ENCODE results near the gene TTBK2.
A peak's percentile ranks its signal among the peaks of the same experiment; 100 is the strongest.

The TTBK2 gene

DNA sequence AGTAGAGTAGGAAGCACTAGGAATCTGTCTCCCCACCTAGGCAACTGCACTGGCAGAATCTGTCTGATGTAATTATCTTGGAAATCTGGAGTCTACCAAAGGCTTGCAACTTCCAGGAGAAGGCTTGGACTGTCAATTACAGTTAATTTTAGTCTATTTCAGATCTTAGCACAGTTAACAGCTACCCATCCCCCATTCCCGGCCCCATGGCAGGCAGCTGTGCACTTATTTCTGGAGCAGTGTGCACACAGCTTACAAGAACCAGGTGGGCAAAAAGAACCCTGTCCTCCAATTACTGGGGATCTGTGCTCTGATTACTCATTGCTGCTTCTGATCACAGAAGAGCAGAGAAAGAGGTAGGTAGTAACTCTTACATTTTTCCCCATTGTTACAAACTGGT is 171.3 kb downstream of the TTBK2 start:
- no peak overlapping the region for H3K27ac ChIP-seq (ENCODE audit: low read depth, low read length)
- H3K36me3 ChIP-seq (ENCODE audit: insufficient read depth, low read length), result peaks cover 24% of the 10 kb centered on the region
- H3K27me3 ChIP-seq (ENCODE audit: control insufficient read depth in 1 of 2, insufficient read depth in 2 of 2, low read length in 2 of 2), result no peaks in the 10 kb centered on the region
- no peak overlapping the region for H3K9ac ChIP-seq (ENCODE audit: low read length)
- H3K4me1 ChIP-seq (ENCODE audit: insufficient read depth, low read length), result no peaks in the 10 kb centered on the region
- no peaks in the 10 kb centered on the region for H3K9me3 ChIP-seq (ENCODE audit: low read length)
- H3K4me3 ChIP-seq (ENCODE audit: low read depth in 1 of 2, low read length in 2 of 2), result no peak overlapping the region

DNA sequence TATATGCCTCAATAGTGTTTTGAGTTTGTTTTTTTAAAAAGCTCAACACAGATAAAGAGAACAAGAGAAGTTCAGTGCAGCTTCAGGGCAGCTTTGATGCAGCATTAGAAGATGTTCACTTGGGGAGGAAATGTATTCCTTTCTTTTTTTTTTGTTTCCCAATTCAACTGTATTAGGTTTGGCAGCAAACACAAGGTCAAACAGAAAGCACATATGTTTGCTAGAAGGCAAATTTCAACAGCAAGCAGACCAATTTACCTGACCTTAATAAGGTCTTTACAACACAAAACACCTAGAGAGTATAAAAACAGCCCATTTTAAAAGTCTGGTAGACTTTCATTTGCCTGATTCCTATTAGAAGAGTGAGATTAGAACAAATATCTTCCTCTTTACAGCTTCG is 176.4 kb downstream of the TTBK2 start:
- Histone ChIP-seq H3K9ac (ENCODE audit: low read length) (no peak overlapping the region), H3K36me3 (ENCODE audit: insufficient read depth, low read length) (peaks cover 12% of the 10 kb centered on the region), H3K4me1 (ENCODE audit: insufficient read depth, low read length) (no peaks in the 10 kb centered on the region)

DNA sequence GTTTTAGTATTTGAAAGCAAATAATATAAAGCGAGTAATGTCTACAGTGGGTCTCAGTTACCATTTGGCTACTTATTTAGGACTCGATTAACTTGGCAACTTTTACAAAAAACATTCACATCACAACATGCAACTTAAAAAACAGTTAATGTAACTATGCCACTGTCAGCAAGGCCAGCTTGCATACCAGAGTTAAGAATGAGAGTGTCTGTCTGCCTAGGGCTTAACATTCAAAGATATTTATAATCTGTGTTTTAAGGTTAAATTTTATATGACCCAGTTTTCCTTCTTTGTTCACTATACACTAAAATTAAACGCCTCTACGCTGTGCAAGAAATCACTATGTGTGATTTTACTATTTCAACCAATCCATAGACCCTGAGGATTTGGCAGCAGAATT is 178.4 kb downstream of the TTBK2 start:
- no peaks in the 10 kb centered on the region for H3K9me3 ChIP-seq (ENCODE audit: low read length)
- no peak overlapping the region for H3K27ac ChIP-seq (ENCODE audit: low read depth, low read length)
- H3K27me3 ChIP-seq (ENCODE audit: control insufficient read depth in 1 of 2, insufficient read depth in 2 of 2, low read length in 2 of 2), result no peaks in the 10 kb centered on the region
- H3K9ac ChIP-seq (ENCODE audit: low read length), result no peak overlapping the region
- H3K4me3 ChIP-seq (ENCODE audit: low read depth in 1 of 2, low read length in 2 of 2), result no peak overlapping the region
- peaks cover 6% of the 10 kb centered on the region for H3K4me1 ChIP-seq (ENCODE audit: insufficient read depth, low read length)
- peaks cover 12% of the 10 kb centered on the region for H3K36me3 ChIP-seq (ENCODE audit: insufficient read depth, low read length)

More for the DNA sequence above, 176.4 kb downstream of the TTBK2 start:
- H3K9me3 ChIP-seq (ENCODE audit: low read length), result no peaks in the 10 kb centered on the region
- no peaks in the 10 kb centered on the region for H3K27me3 ChIP-seq (ENCODE audit: control insufficient read depth in 1 of 2, insufficient read depth in 2 of 2, low read length in 2 of 2)
- no peak overlapping the region for H3K4me3 ChIP-seq (ENCODE audit: low read depth in 1 of 2, low read length in 2 of 2)
- no peak overlapping the region for H3K27ac ChIP-seq (ENCODE audit: low read depth, low read length)

DNA sequence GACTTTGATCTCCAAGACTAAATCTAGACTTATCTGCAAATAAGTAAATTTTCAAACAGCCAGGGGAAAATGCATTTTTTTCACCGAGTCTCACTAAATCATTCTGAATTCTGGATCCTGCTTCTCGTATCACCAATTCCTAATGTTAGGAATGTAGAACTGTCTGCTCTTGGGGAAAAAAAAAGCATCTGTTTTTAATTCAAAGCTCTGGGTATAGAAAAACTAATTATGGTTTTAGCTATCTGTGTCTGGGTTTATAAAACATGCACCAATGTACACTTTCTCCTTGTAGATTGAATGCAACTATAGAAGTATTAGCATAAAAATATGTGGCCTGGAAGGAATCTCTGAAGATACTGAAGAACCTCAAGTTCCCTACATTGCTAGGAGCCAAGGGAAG is 178.9 kb downstream of the TTBK2 start:
- no peaks in the 10 kb centered on the region for H3K9me3 ChIP-seq (ENCODE audit: low read length)
- H3K4me1 ChIP-seq (ENCODE audit: insufficient read depth, low read length), result peaks cover 6% of the 10 kb centered on the region
- H3K4me3 ChIP-seq (ENCODE audit: low read depth in 1 of 2, low read length in 2 of 2), result no peak overlapping the region
- H3K9ac ChIP-seq (ENCODE audit: low read length), result no peak overlapping the region
- H3K27ac ChIP-seq (ENCODE audit: low read depth, low read length), result no peak overlapping the region
- peaks cover 12% of the 10 kb centered on the region for H3K36me3 ChIP-seq (ENCODE audit: insufficient read depth, low read length)
- no peaks in the 10 kb centered on the region for H3K27me3 ChIP-seq (ENCODE audit: control insufficient read depth in 1 of 2, insufficient read depth in 2 of 2, low read length in 2 of 2)

DNA sequence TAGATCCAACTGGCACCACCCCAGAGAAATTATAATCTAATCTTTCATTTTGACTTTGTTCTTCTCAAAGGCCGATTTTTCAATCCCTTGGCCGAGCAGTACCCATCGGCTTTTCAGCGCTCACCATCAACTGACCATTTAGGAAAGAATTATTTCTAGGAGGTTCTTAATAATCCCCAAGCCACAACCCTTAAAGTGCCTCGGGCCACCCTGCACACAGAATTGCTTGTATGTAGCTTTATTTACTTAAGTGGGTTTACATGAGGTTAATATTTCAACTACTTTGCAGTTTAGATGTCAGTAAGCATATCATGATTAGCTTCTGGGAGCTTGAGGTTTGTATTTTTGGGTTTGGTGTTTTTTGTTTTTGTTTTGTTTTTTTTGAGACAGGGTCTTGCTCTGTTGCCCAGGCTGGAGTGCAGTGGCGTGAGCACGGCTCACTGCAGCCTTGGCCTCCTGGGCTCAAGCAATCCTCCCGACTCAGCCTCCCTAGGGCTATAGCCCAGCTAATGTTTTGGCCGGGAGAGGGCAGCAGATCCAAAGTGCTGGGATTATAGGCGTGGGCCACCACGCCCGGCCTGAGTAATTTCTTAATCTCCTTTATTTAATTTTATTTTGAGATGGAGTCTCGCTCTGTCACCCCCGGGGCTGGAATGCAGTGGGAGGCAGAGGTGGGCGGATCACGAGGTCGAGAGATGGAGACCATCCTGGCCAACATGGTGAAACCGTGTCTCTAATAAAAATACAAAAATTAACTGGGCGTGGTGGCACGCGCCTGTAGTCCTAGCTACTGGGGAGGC is 182.8 kb downstream of the TTBK2 start:
- peaks cover 22% of the 10 kb centered on the region for H3K36me3 ChIP-seq (ENCODE audit: insufficient read depth, low read length)
- no peaks in the 10 kb centered on the region for H3K9me3 ChIP-seq (ENCODE audit: low read length)
- H3K9ac ChIP-seq (ENCODE audit: low read length), result peak overlapping the region; percentile 61
- H3K4me1 ChIP-seq (ENCODE audit: insufficient read depth, low read length), result peaks cover 21% of the 10 kb centered on the region
- H3K27ac ChIP-seq (ENCODE audit: low read depth, low read length), result peak overlapping the region; percentile 88
- H3K27me3 ChIP-seq (ENCODE audit: control insufficient read depth in 1 of 2, insufficient read depth in 2 of 2, low read length in 2 of 2), result no peaks in the 10 kb centered on the region
- H3K4me3 ChIP-seq (ENCODE audit: low read depth in 1 of 2, low read length in 2 of 2), result peak overlapping the region; percentile 37 to 73

DNA sequence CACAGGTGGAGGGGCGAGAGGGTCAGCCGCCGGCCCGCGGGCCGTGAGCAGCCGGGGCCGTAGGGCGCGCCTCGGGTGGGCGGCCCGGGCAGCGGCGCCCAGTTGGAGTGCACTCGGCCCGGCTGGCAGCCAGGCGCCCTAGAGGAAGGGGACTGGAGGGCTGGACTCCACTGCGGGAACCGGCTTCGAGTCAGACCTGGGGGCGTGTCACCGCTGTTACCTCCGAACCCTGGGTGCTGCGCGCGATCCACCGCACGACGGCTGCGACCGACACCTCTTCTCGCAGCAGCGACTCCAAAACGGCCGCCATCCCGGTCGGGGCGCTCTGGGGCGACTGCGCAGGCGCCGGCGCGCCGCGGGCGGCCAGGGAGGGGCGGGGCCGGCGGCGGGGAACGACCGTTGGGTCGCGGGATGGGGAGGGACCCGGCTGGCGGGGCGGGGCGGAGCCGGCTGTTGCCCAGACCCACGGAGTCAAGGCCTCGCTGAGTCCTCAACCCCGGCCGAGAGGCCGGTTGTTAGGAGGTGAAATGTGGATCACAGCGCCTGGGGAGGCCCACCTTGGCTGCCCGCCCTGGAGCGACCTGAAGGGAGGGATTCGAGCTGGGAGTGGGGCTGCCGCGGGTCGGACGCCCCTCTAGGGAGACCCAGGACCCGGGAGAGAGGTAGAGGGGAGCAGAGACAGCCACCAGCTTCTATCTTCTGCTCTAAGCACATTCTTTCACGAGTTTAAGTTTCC is 183.6 kb downstream of the TTBK2 start, which contains the start of gene CDAN1:
Gene CDAN1, minus strand, starts transcription at position 336 of the 736 bp plus-strand sequence. Its CDS starts 26 bp downstream, at position 310.
- Histone ChIP-seq H3K36me3 (ENCODE audit: insufficient read depth, low read length) (peaks cover 30% of the 10 kb centered on the region), H3K9ac (ENCODE audit: low read length) (peak within 1 kb of the TSS; percentile 61), H3K27me3 (ENCODE audit: control insufficient read depth in 1 of 2, insufficient read depth in 2 of 2, low read length in 2 of 2) (no peaks in the 10 kb centered on the region), H3K4me1 (ENCODE audit: insufficient read depth, low read length) (peaks cover 21% of the 10 kb centered on the region), H3K9me3 (ENCODE audit: low read length) (no peaks in the 10 kb centered on the region), H3K27ac (ENCODE audit: low read depth, low read length) (peak within 1 kb of the TSS; percentile 88), H3K4me3 (ENCODE audit: low read depth in 1 of 2, low read length in 2 of 2) (peak within 1 kb of the TSS; percentile 53 to 73)

DNA sequence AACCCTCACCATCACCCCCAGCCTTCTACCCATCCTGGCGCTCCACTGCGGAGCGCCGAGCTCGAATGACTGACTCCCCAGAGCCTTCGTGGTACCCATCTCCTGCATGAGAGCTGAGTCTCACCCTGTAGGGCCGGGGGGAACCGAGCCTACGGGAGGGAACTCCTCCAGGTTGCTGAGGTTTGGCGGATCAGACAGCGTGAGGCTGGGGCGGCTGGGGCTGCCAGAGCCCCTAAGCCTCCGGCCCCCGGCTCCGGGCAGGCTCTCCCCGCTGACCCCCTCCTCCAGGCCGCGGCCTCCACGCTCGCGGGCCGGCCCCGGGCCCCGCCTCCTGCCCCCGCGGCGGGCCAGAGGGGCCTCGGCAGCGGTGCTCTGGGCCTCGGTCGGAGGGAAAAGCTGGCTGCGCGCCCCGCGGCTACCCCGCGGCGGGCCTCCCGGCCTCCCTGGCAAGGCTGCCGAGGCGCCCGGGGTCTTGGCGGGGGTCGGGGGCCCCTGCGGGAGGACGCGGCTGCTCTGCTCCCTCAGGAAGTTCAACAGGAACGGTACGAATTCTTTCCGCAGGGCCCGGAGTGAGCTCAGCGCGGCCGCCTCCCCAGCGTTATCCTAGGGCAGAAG is 184.3 kb downstream of the TTBK2 start:
- H3K36me3 ChIP-seq (ENCODE audit: insufficient read depth, low read length), result peaks cover 35% of the 10 kb centered on the region
- H3K4me3 ChIP-seq (ENCODE audit: low read depth in 1 of 2, low read length in 2 of 2), result peak overlapping the region; percentile 53 to 73
- H3K4me1 ChIP-seq (ENCODE audit: insufficient read depth, low read length), result peaks cover 21% of the 10 kb centered on the region
- peak overlapping the region; percentile 57 for H3K27ac ChIP-seq (ENCODE audit: low read depth, low read length)
- H3K27me3 ChIP-seq (ENCODE audit: control insufficient read depth in 1 of 2, insufficient read depth in 2 of 2, low read length in 2 of 2), result no peaks in the 10 kb centered on the region
- H3K9ac ChIP-seq (ENCODE audit: low read length), result peak overlapping the region; percentile 37
- no peaks in the 10 kb centered on the region for H3K9me3 ChIP-seq (ENCODE audit: low read length)

GRCh38 chr15:42735382-42736165 is 185.0 kb downstream of the TTBK2 start:
- H3K36me3 ChIP-seq (ENCODE audit: insufficient read depth, low read length), result peaks cover 32% of the 10 kb centered on the region
- H3K27ac ChIP-seq (ENCODE audit: low read depth, low read length), result peak overlapping the region; percentile 57
- peaks cover 21% of the 10 kb centered on the region for H3K4me1 ChIP-seq (ENCODE audit: insufficient read depth, low read length)
- peak overlapping the region; percentile 53 to 73 for H3K4me3 ChIP-seq (ENCODE audit: low read depth in 1 of 2, low read length in 2 of 2)
- H3K27me3 ChIP-seq (ENCODE audit: control insufficient read depth in 1 of 2, insufficient read depth in 2 of 2, low read length in 2 of 2), result no peaks in the 10 kb centered on the region
- H3K9me3 ChIP-seq (ENCODE audit: low read length), result no peaks in the 10 kb centered on the region
- peak overlapping the region; percentile 37 for H3K9ac ChIP-seq (ENCODE audit: low read length)

- Histone ChIP-seq H3K36me3 (ENCODE audit: insufficient read depth, low read length) (peaks cover 35% of the 10 kb centered on the region), H3K27me3 (ENCODE audit: control insufficient read depth in 1 of 2, insufficient read depth in 2 of 2, low read length in 2 of 2) (no peaks in the 10 kb centered on the region), H3K27ac (ENCODE audit: low read depth, low read length) (no peak overlapping the region), H3K4me1 (ENCODE audit: insufficient read depth, low read length) (peaks cover 21% of the 10 kb centered on the region), H3K4me3 (ENCODE audit: low read depth in 1 of 2, low read length in 2 of 2) (no peak overlapping the region), H3K9me3 (ENCODE audit: low read length) (no peaks in the 10 kb centered on the region), H3K9ac (ENCODE audit: low read length) (no peak overlapping the region)
These were observed 186.4 kb downstream of the TTBK2 start for GRCh38 chr15:42734076-42734672.

DNA sequence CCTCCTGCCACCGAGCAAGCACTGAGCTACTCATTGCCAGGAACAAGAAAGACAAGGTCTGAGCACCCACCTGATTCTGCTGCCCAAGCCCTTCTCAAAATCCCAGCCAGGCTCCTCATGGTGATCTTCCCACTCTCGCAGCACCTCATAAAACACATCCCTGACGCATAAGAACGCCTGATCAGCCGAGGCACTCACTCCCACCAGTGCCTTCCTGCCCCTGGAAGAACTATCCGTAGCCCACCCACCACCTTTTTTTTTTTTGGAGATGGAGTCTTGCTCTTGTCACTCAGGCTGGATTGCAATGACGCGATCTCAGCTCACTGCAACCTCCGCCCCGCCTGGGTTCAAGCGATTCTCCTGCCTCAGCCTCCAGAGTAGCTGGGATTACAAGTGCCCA is 187.6 kb downstream of the TTBK2 start:
- H3K36me3 ChIP-seq (ENCODE audit: insufficient read depth, low read length), result peaks cover 41% of the 10 kb centered on the region
- H3K9ac ChIP-seq (ENCODE audit: low read length), result no peak overlapping the region
- no peaks in the 10 kb centered on the region for H3K27me3 ChIP-seq (ENCODE audit: control insufficient read depth in 1 of 2, insufficient read depth in 2 of 2, low read length in 2 of 2)
- no peak overlapping the region for H3K4me3 ChIP-seq (ENCODE audit: low read depth in 1 of 2, low read length in 2 of 2)
- peaks cover 21% of the 10 kb centered on the region for H3K4me1 ChIP-seq (ENCODE audit: insufficient read depth, low read length)
- H3K9me3 ChIP-seq (ENCODE audit: low read length), result no peaks in the 10 kb centered on the region
- no peak overlapping the region for H3K27ac ChIP-seq (ENCODE audit: low read depth, low read length)
